Stimulated activated CD8-positive, alpha-beta memory T cell treated with anti-CD3 and anti-CD28 coated beads, Interleukin-2, amount 100 ng/mL, for 1 hour (primary cell): ENCODE results near the gene XPNPEP2.

ENCODE experiments used
- DNase-seq, 2 donors: peaks; one replicate each; pipeline ENCODE4 v3.0.0-alpha.2; 2020; ENCODE audit warnings: low read depth in 2 of 2

XPNPEP2 gene

GRCh38 chrX:129797251-129797906, 58.6 kb downstream of the XPNPEP2 start:
- no peak for DNase-seq

GRCh38 chrX:129798456-129798855, 59.7 kb downstream of the XPNPEP2 start:
- DNase-seq = no peak

- no peak for DNase-seq
These were observed 60.1 kb downstream of the XPNPEP2 start for GRCh38 chrX:129798888-129799287.

GRCh38 chrX:129800186-129800585, 61.4 kb downstream of the XPNPEP2 start:
- no peak for DNase-seq

GRCh38 chrX:129802863-129803262, 64.1 kb downstream of the XPNPEP2 start:
- no peak for DNase-seq

GRCh38 chrX:129804806-129805205, 66.0 kb downstream of the XPNPEP2 start:
- DNase-seq = no peak

- no peak for DNase-seq
These were observed 69.5 kb downstream of the XPNPEP2 start for GRCh38 chrX:129808158-129808828.

GRCh38 chrX:129808829-129809796, 70.3 kb downstream of the XPNPEP2 start:
- no peak for DNase-seq

- DNase-seq = no peak
These were observed 75.0 kb downstream of the XPNPEP2 start for GRCh38 chrX:129813662-129814368.

GRCh38 chrX:129818123-129818522, 79.3 kb downstream of the XPNPEP2 start:
- DNase-seq = no peak
